MM.1S (cell line): Measurements from ENCODE around the gene WDR45B.

ENCODE experiments used
- CTCF ChIP-seq: fragments of 300-600 bp; sonication (generic); IDR thresholded peaks from 2 replicates; pipeline ENCODE4 v1.5.1; 2016; ENCODE audit warnings: antibody characterized with exemption, low read length, mixed read lengths
- EZH2 ChIP-seq: fragments of 300-600 bp; sonication (generic); optimal IDR thresholded peaks from 2 replicates; pipeline ENCODE3; 2017; ENCODE audit warnings: low read depth, mild to moderate bottlenecking, antibody characterized with exemption, low read length, mixed read lengths

GRCh38 chr17:82611140-82612058 lies 36.8 kb downstream of the WDR45B start:
- TF ChIP-seq EZH2 (no peak), CTCF (no peak)
